ENCODE results near the gene TAGAP. TPM values are rescaled to one million over a fixed set of nuclear protein-coding genes. Genes with fewer than 3 reads are reported as not detected.

Gene TAGAP
- total RNA-seq, 1 experiment from 2014 or later: 0.13 TPM

DNA sequence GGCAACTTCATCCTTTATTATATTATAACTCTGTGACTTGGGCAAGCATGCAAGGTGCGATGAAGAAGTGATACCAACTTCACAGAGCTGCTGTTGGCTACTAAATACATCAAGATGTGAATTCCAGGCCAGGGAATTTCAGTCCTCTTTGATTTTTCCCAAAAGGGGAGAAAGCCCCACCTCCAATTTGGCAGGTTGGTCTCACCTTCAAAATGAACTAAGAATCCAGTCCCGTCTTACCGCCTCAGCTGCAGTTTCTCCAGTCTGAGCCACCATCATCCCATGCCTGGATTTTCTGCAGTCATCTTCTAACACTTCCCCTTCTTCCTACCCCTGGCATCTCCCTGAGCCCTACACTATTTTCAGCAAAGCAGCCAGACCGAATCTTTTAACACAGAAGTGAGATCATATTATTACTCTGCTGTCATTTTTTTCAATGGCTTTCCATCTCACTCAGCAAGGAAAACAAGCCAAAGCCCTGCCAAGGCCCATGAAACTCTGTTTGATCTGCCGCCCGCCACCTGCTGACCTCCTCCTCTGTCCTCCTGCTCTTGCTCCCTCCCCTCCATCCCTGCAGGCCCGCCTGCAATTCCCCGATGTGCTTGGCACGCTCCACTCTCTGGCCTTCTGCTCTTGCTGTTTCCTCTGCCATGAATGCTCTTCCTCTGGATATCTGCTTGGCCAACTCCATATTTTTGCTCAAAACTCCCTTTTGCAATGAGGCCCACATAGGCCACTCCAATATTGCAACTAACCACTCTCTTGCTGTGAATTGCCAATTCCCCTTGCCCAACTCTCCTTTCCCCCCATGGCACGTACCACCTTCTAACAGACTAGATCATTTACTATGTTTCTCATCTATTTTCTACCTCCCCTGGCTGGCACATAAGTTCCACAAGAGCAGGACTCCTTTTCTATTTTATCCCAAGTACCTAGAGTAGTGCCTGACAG, 46.0 kb upstream of the TAGAP start:
- BruUV-seq (replicated peaks): no TSS peak
- CTCF ChIA-PET: no interaction called here
- TF ChIP-seq, protein P1, sequence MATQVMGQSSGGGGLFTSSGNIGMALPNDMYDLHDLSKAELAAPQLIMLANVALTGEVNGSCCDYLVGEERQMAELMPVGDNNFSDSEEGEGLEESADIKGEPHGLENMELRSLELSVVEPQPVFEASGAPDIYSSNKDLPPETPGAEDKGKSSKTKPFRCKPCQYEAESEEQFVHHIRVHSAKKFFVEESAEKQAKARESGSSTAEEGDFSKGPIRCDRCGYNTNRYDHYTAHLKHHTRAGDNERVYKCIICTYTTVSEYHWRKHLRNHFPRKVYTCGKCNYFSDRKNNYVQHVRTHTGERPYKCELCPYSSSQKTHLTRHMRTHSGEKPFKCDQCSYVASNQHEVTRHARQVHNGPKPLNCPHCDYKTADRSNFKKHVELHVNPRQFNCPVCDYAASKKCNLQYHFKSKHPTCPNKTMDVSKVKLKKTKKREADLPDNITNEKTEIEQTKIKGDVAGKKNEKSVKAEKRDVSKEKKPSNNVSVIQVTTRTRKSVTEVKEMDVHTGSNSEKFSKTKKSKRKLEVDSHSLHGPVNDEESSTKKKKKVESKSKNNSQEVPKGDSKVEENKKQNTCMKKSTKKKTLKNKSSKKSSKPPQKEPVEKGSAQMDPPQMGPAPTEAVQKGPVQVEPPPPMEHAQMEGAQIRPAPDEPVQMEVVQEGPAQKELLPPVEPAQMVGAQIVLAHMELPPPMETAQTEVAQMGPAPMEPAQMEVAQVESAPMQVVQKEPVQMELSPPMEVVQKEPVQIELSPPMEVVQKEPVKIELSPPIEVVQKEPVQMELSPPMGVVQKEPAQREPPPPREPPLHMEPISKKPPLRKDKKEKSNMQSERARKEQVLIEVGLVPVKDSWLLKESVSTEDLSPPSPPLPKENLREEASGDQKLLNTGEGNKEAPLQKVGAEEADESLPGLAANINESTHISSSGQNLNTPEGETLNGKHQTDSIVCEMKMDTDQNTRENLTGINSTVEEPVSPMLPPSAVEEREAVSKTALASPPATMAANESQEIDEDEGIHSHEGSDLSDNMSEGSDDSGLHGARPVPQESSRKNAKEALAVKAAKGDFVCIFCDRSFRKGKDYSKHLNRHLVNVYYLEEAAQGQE (IDR thresholded peaks at IDR 0.05; ENCODE audit: insufficient read depth in 1 of 2, low read depth in 2 of 2, low read length in 1 of 2): no peak
- TF ChIP-seq, protein P2, sequence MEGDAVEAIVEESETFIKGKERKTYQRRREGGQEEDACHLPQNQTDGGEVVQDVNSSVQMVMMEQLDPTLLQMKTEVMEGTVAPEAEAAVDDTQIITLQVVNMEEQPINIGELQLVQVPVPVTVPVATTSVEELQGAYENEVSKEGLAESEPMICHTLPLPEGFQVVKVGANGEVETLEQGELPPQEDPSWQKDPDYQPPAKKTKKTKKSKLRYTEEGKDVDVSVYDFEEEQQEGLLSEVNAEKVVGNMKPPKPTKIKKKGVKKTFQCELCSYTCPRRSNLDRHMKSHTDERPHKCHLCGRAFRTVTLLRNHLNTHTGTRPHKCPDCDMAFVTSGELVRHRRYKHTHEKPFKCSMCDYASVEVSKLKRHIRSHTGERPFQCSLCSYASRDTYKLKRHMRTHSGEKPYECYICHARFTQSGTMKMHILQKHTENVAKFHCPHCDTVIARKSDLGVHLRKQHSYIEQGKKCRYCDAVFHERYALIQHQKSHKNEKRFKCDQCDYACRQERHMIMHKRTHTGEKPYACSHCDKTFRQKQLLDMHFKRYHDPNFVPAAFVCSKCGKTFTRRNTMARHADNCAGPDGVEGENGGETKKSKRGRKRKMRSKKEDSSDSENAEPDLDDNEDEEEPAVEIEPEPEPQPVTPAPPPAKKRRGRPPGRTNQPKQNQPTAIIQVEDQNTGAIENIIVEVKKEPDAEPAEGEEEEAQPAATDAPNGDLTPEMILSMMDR (IDR thresholded peaks at IDR 0.05): no peak
- TF ChIP-seq SIN3A (IDR thresholded peaks at IDR 0.05; ENCODE audit: borderline replicate concordance, insufficient read depth, low read depth, low read length): no peak
- TF ChIP-seq TCF7L2 (IDR thresholded peaks at IDR 0.05; ENCODE audit: low read depth, low read length): no peak
- TF ChIP-seq POLR2AphosphoS5 (IDR thresholded peaks at IDR 0.05; ENCODE audit: low read depth, low read length): no peak

DNA sequence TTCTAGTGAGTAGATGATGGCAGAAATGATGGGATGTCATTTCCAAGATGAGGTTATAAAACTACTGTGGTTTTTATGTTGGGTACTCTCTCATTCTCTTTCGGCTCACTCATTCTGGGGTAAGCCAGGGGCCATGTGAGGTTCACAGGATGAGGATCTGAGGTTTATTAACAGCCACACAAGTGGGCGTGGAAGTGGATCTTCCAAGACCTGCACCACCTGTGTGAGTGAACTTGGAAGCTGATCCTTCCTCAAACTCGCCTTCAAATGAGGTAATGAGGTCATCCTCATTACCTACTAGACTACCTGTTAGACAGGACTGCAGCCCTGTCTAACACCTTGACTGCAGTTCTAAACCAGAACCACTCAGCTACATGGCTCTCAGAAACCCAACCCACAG, 45.1 kb upstream of the TAGAP start:
- CTCF ChIA-PET: no interaction called here
- Histone ChIP-seq H3K27me3 (ENCODE audit: control insufficient read depth, insufficient read depth, low read length) (peaks cover 10% of the 10 kb centered on the region; the same call in 1 of the 2 replicates), H3K27ac (ENCODE audit: low read length) (no peak overlapping the region), H3K36me3 (ENCODE audit: control insufficient read depth, insufficient read depth, low read length) (no peaks in the 10 kb centered on the region), H3K4me1 (ENCODE audit: control insufficient read depth, insufficient read depth, low read length) (no peaks in the 10 kb centered on the region), H3K9me3 (ENCODE audit: control insufficient read depth, insufficient read depth, low read depth, low read length) (no peaks in the 10 kb centered on the region), H3K4me3 (ENCODE audit: low read depth in 2 of 2, low read length in 2 of 2) (no peak overlapping the region)
- DNase-seq (ENCODE audit: low read depth, low spot score): no peak
- POLR2A ChIA-PET: interaction anchor here (0.5 kb wide), 1 partner anchor 380 kb away, joined by 6 read pairs; no protein-coding TSS in a partner anchor
- TF ChIP-seq, protein P2 (IDR thresholded peaks at IDR 0.05): no peak
- TF ChIP-seq POLR2AphosphoS5 (IDR thresholded peaks at IDR 0.05; ENCODE audit: low read depth, low read length) (no peak), TCF7L2 (IDR thresholded peaks at IDR 0.05; ENCODE audit: low read depth, low read length) (no peak), SIN3A (IDR thresholded peaks at IDR 0.05; ENCODE audit: borderline replicate concordance, insufficient read depth, low read depth, low read length) (no peak)
- TF ChIP-seq, protein P1 (IDR thresholded peaks at IDR 0.05; ENCODE audit: insufficient read depth in 1 of 2, low read depth in 2 of 2, low read length in 1 of 2): no peak
- no peak for ATAC-seq
- in situ Hi-C loops (cut with HindIII; ENCODE audit: low pct_unique_long_range_greater_than_20kb, low sequenced_read_pairs): no loop called here
- no TSS peak for BruUV-seq (replicated peaks)
- intact Hi-C loops (cut with micrococcal nuclease; ENCODE audit: unreplicated experiment): loop anchor here (5.0 kb wide), 1 partner anchor 428 kb away; no protein-coding TSS in a partner anchor

More for the DNA sequence above, 46.0 kb upstream of the TAGAP start:
- DNase-seq (ENCODE audit: low read depth, low spot score) (no peak), ATAC-seq (no peak)
- POLR2A ChIA-PET: interaction anchor here (0.5 kb wide), 1 partner anchor 381 kb away, joined by 6 read pairs; no protein-coding TSS in a partner anchor
- intact Hi-C loops (cut with micrococcal nuclease; ENCODE audit: unreplicated experiment): no loop called here
- H3K36me3 ChIP-seq (ENCODE audit: control insufficient read depth, insufficient read depth, low read length): no peaks in the 10 kb centered on the region
- no peaks in the 10 kb centered on the region for H3K9me3 ChIP-seq (ENCODE audit: control insufficient read depth, insufficient read depth, low read depth, low read length)
- H3K4me1 ChIP-seq (ENCODE audit: control insufficient read depth, insufficient read depth, low read length): no peaks in the 10 kb centered on the region
- H3K4me3 ChIP-seq (ENCODE audit: low read depth in 2 of 2, low read length in 2 of 2): no peak overlapping the region
- peaks cover 10% of the 10 kb centered on the region; the same call in 1 of the 2 replicates for H3K27me3 ChIP-seq (ENCODE audit: control insufficient read depth, insufficient read depth, low read length)
- in situ Hi-C loops (cut with HindIII; ENCODE audit: low pct_unique_long_range_greater_than_20kb, low sequenced_read_pairs): no loop called here
- H3K27ac ChIP-seq (ENCODE audit: low read length): no peak overlapping the region
